CD4-positive, alpha-beta T cell treated with Interleukin-15 for 1 hour (primary cell): ENCODE data around the gene UNC93A.
"Not testable (repeated sequence)": the region's sequence is repeated elsewhere in the genome, so short reads cannot be mapped to it uniquely, and the experiment has no call there.

Experiments used
- DNase-seq: peaks from one replicate; pipeline ENCODE4 v3.0.0-alpha.2; 2020

The UNC93A gene

DNA sequence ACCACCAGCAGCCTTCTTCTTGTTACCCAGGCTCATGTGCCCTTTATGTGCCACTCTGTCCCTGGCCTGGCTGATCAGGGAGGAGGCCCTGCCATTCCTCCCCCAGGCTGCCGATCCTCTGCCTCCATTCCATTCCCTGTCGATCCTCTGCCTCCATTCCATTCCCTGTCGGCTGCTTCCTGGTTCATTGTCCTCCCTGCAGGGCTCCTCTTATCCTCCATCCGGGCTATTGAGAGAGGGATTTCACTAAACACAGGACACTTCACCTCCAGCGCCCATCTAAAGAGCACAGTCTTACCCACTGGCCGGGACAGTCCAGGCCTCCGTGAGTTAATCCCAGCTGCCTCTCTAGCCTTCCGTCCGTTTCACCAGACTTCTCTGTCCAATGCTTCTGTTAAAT lies 26.1 kb downstream of the UNC93A start:
- no peak for DNase-seq

DNA sequence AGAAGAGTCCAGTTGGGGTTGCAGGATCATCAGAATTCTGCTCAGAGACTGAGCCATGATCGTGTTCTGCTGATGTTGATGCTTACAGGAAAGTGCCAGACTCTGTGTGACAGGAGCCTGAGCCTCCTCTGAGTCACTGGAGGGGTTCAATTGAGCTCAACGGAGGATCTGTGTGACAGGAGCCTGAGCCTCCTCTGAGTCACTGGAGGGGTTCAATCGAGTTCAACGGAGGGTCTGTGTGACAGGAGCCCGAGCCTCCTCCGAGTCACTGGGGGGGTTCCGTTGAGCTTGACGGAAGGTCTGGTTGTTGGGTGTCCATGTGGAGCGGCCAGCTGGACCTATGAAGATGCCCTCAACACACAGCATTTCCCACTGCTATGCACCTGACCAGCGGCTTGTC lies 27.2 kb downstream of the UNC93A start:
- DNase-seq, result not testable (repeated sequence)

DNA sequence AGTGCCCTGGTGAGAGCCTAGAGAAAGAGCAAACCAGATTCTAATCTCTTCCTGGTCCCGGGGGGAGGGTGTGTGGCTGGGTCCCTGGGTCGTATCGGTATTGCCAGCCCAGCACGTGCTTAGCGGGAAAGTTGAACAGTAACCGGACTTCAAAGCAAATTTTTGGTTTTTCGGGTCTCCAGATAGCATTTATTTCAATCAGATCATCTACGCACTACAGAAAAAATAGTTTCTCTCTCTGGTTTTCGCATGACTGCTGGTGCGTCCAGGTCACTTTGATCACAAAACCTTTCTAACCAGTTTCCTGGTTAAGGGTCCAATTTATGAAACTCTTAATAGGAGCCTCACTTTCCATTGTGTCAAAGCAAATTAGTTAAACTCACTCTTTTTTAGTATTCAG lies 27.7 kb downstream of the UNC93A start:
- DNase-seq, result not testable (repeated sequence)

DNA sequence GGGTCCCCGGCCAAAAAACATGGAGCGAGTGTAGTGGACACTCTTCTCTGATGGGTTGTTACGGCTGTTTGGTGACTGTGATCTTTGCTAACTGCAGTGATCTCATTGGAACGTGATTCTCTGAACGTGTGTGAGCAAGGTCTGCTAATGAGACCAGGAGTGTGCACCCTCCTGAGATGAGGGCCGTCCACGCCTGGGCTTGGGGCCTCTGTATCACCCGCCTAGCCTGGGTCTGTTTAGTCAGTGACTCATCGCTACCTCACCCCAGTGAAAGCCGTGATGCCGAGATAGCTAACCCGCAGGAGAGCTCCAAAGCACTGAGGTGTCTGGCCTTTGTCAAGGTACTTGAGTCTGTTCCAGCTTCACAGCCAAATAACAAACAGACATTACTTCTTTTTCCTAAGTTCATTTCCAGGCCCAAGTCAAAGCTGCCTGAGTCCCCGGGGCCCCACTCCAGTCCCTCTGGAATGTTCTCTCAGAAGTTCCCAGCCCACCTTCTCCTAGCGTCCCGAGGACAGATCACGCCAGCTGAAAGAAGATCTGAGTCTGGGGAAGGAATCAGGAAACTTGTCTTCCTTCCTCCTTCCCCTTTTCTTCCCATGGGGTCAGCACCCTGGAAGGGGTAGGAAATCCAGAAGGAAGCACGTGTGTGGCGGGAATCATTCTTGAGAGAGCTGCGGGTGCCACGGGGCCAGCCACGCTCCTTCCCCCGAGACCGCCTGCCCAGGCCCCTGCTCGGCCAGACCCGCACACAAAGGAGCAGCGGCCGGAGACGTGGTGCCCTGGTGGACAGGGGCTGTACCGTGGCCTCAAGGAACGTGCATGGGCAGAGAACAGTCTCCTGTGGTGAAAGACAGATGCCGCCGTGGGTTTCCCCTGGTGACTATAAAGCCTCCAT lies 29.0 kb downstream of the UNC93A start:
- DNase-seq, result not testable (repeated sequence)

DNA sequence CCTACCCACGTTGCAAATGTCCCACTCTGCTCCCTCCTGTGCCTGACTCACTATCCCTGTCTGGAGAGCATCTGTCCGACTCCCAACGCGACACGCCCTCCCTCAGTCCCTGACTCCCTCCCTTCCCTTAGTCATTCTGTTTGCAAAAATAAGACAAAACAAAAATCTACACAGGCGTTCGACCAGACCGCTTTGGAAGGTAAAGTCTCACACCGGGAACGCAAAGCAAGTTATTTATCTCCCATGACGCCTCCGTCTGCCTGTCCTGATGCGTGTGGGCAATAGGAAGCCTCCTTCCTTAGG lies 29.6 kb downstream of the UNC93A start:
- not testable (repeated sequence) for DNase-seq

DNA sequence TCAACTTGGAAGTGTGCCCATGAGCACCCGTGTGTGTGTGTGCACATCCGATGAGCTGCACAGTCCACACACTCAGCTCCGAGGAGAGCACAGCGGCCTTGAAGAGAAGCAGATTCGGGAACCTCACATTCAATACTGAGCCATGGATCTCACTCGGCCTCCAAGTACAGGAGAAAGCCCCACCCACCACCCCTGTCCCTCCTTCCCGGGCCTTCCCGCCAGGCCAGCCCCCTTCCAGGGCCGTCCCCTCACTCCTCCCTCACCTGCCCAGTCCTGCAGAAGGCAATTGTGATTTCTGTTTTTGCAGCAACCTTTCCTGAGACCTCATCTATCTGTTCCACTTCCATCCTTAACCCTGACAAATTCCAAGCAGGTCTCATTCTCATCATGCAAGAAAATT lies 30.1 kb downstream of the UNC93A start:
- DNase-seq, result not testable (repeated sequence)

DNA sequence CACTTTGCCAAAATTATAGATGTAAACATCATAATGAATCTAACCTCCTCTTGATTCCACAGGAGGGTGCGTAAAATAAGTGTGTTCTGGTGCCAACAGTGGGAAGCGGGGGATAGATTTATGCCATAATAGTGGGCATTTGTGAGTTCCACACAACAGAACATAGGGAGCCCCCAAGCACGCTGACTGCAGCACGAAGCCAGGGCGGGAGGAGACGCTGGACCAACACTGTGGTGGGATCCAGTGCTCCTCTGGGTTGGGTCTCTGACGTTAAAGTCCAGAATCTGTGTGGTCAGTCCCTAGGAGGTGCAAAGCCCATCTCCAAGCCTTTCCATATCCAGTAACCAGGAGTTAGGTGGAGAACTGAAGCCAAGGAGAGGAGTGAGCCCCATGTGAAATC lies 32.0 kb downstream of the UNC93A start:
- DNase-seq, result no peak

DNA sequence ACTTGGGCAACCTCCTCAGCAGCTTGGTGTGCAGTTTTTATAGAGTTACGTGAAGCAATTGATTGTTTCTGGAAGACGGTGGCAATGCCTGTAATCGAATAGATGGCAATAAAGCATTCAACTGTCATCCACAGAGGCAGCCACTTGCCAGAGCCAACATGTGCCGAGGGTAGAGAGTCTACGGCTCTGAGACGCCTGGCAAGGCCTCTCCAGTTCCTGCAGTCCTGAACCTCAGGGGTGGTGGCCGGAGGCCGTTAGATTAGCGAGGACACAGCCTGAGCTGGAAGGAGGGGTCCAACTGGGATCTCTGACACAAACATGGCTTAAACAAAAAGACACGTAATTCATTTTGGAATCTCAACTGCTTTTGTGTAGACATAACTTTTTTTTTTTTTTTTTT lies 33.0 kb downstream of the UNC93A start:
- no peak for DNase-seq

DNA sequence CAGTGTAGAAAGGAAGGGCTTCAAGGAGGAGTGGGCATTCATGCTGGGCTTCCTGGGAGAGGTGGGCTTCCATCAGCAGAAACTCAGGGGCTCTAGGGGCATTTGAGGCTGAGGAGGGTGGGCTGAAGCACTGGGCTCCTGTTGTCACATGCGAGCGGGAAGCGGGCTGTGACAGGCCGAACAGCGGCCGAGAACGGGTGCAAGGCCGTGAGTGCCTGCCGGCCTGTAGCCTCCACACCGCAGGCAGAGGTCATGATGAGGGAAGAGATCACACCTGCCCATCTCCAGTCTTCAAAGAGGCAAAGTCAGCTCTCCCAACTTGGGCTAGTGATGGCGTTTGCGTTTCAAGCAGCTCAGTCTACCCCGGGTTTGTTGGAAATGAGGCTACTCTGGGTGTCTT lies 34.7 kb downstream of the UNC93A start:
- DNase-seq, result no peak

DNA sequence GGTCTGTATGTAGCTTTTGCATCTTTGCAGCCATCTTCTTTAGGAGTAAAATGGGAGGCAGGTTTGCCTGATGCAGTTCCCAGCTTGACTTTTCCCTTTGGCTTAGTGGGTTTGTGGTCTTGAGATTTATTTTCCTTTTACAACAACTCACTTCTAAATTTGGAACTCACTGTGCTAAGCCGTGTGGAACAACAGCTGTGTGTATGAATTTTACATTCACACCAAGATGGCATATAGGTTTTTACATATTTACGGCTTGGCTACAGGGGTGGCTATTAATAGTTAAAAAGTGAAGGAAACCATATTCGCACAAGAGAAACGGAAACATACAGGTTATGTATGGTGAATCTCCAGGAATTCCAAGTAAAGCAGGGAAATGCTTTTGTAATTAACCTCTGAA lies 36.3 kb downstream of the UNC93A start:
- no peak for DNase-seq

DNA sequence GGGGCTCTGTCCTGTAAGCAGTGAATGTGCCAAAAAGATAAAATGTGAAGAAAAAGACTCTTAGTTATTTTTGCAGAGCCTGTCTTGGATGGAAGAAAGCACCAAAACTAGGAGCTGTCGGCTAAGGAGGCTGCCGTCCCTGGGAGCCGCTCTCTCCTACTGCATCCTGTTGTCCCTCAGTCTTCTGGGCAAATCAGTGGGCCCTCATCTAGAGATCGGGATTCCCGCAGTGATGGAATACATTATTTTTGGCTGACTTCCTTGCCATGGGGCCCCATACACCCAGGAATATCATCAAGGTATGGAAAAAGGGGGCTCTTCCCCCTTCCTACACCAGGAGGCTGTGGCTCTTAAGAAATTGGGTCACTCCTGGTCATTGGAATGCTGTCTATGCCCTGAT lies 37.0 kb downstream of the UNC93A start:
- no peak for DNase-seq

DNA sequence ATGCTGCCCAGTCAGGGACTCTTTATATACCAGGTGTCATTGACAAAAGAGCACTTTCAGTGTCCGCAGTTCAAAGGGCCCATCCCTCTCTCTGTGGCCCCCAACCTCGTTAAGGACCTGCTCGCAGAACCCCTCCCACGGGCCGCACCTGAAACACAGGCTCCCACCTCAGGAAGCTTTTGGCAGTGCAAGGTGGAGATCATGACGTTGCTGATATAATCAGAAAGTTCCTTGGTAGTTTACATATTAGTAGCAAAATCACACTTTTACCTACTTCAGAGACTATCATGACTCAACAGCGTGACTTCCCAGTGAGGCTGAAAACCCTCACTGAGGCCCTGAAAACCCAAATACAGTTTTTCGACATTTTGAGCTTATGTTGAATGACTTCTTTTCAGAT lies 37.9 kb downstream of the UNC93A start:
- DNase-seq, result no peak

DNA sequence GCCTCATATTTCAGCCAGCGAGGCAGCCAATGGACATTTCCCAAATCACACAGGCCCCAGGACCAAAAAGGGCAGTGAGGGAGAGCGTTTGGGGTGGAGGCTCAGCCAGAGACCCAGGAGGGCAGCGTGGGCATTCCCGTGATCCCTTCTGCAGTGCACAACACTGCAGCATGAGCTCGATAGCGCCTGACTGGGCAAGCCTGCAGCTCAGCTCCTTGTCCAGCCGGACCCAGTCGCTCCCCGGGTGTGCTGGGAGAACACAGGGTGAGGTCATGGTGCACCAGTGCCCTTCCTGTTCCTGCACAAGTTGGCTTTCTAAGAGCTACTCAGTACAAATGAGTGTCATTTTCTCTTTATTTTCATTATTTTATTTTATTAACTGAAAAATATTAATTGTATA lies 39.6 kb downstream of the UNC93A start:
- no peak for DNase-seq

DNA sequence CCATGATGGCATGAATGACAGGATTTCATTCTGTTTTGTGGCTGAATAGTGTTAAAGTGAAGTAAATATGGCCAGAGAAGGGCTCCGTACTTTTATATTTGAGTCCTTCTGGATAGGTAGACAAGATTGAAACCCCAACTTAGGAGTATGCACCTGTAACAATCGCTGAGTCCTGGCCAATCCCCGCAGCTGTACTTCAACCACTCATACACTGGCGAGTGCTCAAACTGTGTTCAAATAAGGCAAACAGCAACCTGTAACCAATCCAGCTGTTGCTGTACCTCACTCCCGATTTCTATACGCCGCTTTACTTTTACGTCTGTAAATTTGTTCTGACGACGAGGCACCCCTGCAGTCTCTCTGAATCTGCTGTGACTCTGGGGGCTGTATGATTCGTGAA lies 40.5 kb downstream of the UNC93A start:
- DNase-seq, result no peak

DNA sequence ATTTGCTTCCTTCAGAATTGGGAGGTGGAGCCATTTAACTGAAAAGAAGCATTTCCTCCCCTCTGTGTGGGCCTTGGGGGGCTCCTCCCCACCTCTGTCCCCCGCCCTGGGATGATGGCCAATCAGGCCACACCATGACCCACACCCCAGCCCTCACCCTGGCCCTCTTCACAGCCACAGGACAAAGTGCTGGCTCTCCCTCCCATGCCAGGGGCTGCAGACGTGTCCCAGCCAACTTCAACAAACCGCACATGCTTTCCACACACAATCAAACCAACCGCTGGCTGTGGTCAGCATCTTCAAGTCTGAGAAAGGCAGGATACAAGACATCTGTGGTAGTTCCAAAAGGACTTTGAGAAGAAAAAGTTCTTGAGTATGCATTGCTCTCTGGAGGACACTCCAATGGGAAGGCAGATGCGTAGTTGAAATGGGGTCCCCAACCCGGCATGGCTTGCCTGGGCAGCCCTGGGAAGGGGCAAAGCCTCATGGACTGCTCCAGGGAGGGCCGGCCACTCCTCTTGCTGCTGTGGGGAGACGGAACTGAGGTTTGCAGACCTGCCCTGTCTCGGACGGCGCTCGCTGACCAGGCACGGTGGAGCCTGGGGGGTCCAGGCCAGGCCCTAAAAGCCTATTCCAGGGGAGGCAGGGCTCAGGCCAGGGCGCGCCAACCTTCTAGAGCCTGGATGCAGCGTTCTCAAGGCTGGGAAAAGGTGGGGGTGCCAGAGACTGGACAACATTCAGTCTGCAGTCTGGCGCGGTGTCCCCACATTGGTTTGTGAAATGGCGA lies 45.9 kb downstream of the UNC93A start:
- no peak for DNase-seq

DNA sequence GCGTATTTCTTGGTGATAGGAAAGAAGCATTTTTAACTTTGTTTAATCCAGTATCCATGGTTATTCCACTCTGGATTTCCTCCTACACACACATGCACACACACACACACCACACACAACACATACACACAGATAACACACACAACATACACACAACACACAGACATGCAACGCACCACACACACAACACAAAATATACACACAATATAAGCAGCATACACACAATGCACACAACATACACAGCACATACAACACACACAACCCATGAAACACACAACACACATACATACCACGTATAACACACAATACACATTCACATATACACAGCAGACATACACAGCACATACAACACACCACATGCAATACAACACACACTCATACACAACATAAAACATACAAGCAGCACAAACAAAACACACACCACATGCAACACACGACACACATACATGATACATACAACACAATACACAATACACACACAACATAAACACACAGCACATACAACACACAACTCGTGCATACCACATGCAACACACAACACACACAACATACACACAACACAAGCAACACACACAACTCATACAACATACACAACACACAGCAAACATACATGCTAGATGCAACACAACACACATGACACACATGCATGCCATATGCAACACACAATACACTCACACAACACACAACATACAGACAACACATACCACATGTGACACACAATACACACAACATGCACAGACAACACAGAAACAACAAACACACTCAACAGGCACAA lies 46.7 kb downstream of the UNC93A start:
- no peak for DNase-seq

DNA sequence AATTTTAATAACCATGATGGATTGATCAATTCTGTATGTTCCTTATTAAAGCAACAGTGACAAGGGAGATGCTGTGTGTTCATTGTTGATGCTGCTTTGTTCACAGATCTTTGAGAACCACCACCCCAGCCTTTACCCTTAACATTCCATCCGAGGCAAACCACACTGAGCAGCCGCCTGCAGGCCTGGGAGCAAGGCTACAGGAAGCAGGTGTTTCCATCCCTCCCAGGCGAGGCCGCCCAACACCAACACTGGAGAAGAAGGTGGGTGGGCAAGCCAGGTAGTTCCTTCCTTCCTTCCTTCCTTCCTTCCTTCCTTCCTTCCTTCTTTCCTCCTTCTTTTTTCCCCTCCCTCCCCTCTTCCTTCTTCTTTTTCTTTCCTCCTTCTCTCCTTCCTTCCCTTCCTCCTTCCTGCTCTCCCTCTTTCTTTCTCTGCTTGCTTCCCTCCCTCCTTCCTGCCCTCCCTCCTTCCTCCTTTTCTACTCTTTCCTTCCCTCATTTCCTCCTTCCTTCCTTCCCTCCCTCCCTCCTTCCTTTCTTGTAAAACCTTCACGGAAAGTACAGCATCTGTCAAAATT lies 47.5 kb downstream of the UNC93A start:
- DNase-seq, result no peak

DNA sequence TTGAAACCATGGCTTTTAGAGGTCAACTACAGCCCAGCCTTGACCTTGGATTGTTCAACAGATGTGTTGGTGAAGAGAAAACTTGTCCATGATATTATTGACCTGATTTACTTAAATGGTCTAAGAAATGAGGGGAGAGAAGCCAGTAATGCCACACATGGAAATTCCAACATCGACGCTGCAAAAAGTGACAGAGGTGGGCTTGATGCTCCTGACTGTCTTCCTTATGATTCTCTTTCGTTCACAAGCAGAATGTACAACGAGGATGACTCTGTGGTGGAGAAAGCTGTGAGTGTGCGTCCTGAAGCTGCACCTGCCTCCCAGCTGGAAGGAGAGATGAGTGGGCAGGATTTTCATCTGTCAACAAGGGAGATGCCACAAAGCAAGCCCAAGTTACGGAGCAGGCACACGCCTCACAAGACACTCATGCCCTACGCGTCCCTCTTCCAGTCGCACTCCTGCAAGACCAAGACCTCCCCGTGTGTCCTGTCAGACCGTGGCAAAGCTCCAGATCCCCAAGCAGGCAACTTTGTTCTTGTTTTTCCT lies 50.0 kb downstream of the UNC93A start:
- DNase-seq, result no peak

DNA sequence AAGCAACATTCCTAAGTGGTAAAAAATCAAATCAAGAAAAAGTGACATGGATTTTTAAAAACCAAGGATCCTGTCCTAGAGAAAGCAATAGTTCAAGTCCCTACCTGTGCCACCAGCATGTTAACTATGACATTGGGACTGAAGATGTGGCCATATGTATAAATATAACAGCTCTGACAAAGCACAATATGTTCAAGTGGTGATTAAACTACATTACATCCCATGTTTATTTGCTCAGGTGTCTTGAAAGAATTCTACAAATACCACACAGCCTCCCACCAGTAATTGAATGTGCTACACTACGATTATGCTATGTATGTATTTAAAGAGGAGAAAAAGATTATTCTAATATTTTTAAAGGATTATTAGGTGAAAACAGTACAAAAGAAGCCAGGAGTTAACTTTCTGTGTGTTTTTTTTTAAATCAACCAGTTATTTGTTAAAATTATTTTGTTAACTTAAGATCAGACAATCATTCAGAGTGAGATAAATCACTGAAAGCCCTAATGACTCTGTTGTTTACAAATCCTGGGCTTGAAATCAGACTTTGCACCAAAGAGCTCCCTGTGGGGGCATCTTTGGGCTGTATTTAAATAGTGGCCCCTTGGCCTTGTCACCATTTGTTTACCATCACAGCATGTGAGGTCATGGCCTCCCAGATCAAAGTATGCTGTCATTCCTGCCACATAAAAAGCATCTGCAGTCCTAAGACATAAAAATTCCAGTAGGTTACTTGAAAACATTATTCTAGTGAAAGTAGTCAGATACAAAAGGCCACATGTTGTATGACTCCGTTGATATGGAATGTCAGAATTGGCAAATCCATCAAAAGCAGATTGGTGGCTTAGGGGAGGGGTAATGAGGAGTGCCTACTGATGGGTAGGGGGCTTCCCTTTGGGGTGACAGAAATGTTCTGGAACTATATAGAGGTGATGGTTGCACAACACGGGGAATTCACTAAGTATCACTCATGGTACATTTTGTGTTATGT lies 50.8 kb downstream of the UNC93A start:
- DNase-seq, result no peak

DNA sequence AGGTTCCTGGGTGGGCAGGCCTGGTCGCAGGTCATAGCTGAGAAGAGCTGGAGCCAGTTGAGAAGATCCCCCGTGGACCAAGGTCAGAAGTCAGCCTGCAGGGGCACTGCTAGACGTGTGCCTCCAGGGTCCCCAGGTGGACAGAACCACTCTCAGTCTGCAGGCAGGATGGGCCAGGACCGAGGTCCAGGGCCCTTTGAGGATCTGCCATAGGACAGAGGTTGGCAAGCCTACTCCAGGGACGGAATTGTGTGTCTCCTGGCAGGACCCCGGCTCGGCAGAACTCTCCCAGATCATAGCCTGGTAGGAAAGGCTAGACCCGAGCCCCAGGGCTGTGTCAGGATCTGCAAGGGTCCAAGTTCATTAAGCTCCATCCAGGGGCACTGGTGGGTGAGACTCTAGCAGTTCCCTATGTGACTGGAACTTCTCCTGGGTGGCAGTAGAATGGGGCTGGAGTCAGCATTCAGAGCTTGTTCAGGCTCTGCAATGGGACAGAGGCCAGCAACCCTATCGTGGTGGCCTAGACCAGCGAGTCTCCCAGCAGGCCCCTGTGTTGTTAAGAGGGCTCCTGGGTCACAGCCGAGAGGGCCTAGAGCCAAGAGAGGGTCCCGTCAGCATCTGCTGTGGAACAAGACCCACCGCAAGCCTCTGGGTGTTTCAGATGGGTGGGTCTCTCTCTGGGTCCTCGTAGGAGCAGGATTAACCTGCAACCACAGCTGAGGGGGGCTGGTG lies 51.9 kb downstream of the UNC93A start:
- no peak for DNase-seq

DNA sequence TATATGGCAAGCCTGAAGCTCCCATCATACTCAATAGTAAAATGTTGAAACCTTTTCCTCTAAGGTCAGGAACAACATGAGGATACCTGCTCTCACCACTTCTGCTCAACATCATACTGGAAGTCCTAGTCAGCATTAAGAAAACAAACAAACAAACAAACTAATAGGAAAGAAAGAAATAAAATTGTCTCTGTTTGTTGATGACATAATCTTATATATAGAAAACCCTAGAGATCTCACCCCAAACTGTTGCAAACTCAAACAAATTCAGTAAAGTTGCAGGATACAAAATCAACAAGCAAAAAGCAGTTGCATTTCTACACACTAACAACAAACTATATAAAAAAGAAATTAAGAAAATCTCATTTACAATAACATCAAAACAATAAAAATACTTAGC lies 54.2 kb downstream of the UNC93A start:
- no peak for DNase-seq
